HG03558 (cell line): ENCODE results near the gene PHOSPHO1.
A peak's percentile ranks its signal among the peaks of the same experiment; 100 is the strongest.
"Not testable (repeated sequence)": the region's sequence is repeated elsewhere in the genome, so short reads cannot be mapped to it uniquely, and the experiment has no call there.

ENCODE experiments used
- ATAC-seq: cut with Tn5 transposase; IDR thresholded peaks from one replicate; pipeline ENCODE4 v1.9.1; 2021; ENCODE audit warnings: moderate number of reproducible peaks; ENCODE audit not compliant: unreplicated experiment; ENCODE audit errors: extremely low read depth

PHOSPHO1 gene, protein sequence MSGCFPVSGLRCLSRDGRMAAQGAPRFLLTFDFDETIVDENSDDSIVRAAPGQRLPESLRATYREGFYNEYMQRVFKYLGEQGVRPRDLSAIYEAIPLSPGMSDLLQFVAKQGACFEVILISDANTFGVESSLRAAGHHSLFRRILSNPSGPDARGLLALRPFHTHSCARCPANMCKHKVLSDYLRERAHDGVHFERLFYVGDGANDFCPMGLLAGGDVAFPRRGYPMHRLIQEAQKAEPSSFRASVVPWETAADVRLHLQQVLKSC

DNA sequence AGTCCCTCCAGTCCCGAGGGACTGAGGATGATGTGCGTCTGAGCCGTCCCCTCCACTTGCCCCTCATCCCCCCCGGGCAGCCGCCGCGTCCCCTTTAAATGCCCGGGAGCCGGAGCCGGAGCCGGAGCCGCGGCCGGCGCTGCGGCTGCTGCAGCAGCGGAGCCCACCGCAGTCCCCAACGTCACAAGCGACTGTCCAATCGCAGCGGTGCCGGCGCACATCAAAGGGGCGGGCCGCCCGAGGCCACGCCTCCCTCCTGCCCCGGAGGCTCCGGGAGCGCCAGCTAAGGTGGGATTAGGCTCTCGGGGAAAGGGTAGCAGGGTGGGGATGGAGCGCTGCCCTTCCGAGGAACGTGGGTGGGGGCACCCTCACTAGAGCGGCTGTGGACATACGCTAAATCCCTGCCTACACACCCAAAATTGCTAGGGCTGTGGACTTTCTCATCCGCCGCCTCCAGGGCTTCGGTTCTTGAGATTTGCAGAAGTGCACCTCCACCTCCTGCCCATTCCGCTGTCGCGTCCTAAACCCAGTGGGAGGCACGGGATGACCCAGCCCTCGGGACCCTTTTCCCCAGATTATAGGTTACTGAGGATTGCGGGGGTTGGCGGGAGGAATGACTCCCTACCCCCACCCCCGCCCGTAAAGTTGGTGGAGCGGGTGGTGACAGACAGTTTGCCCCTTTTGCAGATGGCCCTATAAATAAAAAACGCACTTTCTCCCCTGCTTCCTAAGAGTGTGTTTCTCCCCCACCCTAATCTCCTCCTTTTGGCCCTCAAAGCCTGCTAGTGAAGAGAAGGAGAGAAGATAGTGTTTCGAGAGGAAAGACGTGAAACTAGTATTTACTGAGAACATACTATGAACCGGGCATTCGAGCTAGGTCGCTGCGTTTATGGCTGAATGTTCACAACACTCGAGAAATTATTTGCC, at the start of gene PHOSPHO1:
Gene PHOSPHO1 (minus strand): TSS at position 152 of the 927 bp plus-strand sequence. CDS start 4,096 bp downstream, outside the sequence.
- peak; percentile 79 for ATAC-seq

DNA sequence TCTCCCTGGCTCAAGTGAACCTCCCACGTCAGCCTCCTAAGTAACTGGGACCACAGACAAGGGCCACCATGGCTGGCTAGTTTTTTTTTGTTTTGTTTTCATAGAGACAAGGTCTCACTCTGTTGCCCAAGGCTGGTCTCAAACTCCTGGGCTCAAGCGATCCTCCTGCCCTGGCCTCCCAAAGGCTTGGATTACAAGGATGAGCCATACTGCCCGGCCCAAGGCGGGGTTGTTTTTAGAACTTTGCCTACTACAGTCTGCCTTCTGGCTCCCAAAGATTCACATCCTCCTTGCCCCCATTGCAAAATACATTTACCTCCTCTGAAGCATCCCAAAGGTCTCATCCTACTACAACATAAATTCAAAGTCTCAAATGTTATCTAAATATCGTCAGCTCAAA, 49.5 kb upstream of the PHOSPHO1 start:
- ATAC-seq, result no peak

DNA sequence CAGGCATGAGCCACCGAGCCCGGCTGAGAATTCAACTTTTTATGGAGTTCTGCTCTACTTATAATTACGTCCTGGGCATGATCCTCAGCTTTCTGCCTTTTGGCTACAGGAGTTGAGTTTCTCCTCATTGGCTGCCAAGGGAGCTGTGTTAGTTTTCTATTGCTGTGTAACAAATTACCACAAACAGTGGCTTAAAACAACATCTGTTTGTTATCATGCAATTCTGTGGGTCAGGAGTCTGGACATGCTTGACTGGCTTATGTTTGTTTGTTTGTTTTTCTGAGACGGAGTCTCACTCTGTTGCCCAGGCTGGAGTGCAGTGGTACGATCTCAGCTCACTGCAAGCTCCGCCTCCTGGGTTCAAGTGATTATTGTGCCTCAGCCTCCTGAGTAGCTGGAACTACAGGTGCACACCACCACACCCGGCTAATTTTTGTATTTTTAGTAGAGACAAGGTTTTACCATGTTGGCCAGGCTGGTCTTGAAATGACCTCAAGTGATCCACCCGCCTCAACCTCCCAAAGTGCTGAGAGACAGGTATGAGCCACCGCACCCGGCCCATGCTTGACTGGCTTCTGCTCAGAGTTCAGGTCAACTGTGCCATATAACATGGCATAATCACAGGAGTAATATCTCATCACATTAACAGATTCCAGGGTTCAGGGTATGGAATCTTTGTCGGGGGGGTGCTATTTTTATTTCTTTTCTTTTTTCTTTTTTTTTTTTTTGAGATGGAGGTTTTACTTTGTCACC, 48.9 kb upstream of the PHOSPHO1 start:
- ATAC-seq, result not testable (repeated sequence)

DNA sequence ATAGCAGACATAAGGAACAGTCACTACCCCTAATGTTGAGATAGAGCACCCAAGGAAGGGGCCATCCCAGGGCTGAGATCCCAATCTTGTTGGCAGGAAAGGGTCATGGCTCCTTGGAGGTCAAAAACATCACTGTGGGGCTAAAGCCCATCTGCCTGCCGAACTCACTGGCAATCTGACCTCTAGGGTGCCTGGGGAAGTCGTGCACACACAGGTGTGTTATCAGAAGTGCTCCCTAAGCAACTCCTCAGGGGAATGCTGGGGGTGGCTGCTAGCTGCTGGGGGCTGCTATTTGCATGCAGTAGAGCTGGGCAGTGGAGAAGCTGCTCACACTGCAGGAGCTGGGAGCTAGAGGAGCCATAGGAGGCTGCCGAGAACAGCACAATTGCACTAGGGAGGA, 47.5 kb upstream of the PHOSPHO1 start:
- no peak for ATAC-seq

DNA sequence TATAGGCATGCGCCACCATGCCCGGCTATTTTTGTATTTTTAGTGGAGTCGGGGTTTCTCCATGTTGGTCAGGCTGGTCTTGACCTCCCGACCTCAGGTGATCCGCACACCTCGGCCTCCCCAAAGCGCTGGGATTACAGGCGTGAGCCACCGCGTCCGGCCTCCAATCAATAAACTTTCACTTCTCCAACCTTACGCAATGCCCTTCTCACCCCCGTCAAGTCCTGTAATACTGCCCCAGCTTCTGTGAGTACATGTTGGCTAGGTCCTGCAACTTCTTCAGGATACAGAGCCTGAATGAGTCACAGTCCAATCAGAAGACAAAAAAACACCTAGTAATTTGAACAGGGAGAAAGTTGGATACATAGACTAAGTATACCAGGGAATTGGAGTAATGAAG, 47.1 kb upstream of the PHOSPHO1 start:
- no peak for ATAC-seq

DNA sequence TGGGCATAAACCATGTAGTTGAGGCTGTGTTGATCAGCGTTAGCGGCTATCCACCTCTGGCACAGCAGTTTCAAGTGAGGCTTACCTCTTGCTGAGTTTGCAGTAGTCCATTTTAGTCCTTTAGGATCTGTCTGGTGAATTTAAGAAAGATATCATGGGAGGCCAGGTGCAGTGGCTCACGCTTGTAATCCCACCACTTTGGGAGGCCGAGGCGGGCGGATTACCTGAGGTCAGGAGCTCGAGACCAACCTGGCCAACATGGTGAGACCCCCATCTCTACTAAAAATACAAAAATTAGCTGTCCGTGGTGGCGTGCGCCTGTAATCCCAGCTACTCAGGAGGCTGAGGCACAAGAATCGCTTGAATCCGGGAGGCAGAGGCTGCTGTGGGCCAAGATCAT, 45.4 kb upstream of the PHOSPHO1 start:
- ATAC-seq, result not testable (repeated sequence)

GRCh38 chr17:49269356-49269755, 38.8 kb upstream of the PHOSPHO1 start:
- no peak for ATAC-seq

DNA sequence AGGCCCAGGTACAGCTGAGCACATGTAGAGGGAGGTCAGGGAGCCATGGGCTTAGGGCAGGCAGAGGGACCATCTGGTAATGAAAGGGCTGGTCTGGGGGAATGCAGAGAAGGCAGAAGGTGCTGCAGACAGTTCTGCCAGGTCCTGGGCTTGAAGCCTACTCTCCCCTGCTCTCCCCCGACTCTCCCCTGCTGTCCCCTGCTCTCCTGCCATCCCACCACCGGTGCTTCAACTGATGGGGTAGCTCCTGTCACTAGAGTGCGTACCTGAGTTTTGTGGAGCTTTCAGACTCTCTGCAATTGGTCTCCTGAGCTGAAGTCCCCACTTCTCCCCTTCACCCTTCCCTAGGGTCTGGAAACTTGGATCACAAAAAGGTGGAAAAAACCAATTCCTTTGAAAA, 37.3 kb upstream of the PHOSPHO1 start:
- ATAC-seq, result no peak

- no peak for ATAC-seq
Observed at GRCh38 chr17:49266233-49266632, 35.6 kb upstream of the PHOSPHO1 start.

GRCh38 chr17:49261540-49261939, 31.0 kb upstream of the PHOSPHO1 start:
- not testable (repeated sequence) for ATAC-seq

DNA sequence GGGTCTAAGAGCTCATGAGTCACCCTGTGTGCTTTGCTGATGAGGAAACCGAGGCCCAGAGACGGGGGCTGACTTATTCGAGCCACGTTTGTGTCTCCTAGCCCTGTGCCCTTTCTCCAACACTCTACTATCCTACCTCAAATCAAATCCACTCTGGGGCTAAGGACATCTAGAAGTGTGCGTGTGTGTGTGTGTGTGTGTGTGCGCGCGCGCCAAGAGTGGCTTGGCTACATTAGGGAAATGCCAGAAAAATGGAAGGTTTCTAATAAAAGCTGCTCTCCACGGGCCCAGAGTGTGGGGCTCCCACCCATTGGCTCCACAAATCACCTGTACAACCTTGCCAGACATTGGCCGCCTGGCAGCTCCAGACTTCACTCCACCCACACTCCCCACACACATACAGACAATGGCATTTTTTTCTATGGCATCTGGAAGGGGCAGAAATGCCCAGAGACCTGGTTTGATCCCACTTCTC, 30.3 kb upstream of the PHOSPHO1 start:
- ATAC-seq, result no peak

GRCh38 chr17:49260011-49260816, 29.6 kb upstream of the PHOSPHO1 start:
- ATAC-seq, result no peak

- no peak for ATAC-seq
Observed at GRCh38 chr17:49259663-49260010, 29.1 kb upstream of the PHOSPHO1 start.

DNA sequence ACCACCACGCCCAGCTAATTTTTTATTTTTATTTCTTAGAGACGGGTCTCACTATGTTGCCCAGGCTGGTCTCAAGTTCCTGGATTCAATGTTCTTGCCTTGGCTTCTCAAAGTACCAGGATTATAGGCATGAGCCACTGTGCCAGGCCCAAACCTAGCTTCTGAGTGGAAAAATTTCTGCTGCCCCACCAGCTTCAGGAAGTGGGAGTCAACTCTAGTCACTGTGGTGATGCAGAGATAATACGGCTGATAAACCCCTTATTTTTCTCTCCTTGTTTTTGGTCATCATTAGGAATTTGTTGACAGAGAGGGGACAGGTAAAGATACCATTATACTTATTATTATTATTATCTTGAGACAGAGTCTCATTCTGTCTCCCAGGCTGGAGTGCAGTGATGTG, 27.8 kb upstream of the PHOSPHO1 start:
- ATAC-seq, result no peak

DNA sequence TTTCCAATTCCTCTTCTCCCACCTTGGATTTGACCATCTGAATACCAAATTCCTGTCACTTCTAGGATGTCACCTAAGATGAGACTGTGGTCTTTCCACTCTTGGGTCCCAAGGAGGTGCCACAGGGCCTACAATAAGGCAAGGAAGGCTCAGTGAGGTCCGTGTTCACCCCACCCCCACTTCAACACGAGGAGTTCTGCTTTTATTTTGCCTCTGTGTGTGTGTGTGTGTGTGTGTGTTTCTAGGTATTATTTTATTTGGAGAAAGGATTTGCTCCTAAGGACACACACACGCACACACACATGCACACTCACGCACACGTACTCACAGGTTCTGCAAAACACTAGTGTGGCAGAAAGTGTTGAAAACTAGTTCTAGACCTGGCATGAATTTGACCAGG, 24.5 kb upstream of the PHOSPHO1 start:
- ATAC-seq, result no peak

GRCh38 chr17:49254066-49254465, 23.5 kb upstream of the PHOSPHO1 start:
- no peak for ATAC-seq

- no peak for ATAC-seq
Observed at GRCh38 chr17:49252148-49252695, 21.6 kb upstream of the PHOSPHO1 start.

- ATAC-seq, result no peak
Observed at GRCh38 chr17:49249890-49250522, 19.4 kb upstream of the PHOSPHO1 start.

- no peak for ATAC-seq
Observed at GRCh38 chr17:49249292-49249794, 18.8 kb upstream of the PHOSPHO1 start.
